ENCODE data around the gene TLCD5.

- TF ChIP-seq CTCF (IDR thresholded peaks at IDR 0.05), result no peak
- no peak for TF ChIP-seq POLR2A (IDR thresholded peaks at IDR 0.05)
Measured at GRCh38 chr11:120285256-120285655, 39.8 kb upstream of the TLCD5 start.

All from lower leg skin (tissue), 3 donors.